NCI-H2196 treated with DMSO at 0.1 percent for 48 hours (cell line): Measurements from ENCODE around the gene KDELR1.
A peak's percentile ranks its signal among the peaks of the same experiment; 100 is the strongest.

Source experiments
- DNase-seq: peaks from one replicate; lab custom pipeline; 2025; ENCODE audit not compliant: unreplicated experiment; lab: John Stamatoyannopoulos, UW

KDELR1 gene

DNA sequence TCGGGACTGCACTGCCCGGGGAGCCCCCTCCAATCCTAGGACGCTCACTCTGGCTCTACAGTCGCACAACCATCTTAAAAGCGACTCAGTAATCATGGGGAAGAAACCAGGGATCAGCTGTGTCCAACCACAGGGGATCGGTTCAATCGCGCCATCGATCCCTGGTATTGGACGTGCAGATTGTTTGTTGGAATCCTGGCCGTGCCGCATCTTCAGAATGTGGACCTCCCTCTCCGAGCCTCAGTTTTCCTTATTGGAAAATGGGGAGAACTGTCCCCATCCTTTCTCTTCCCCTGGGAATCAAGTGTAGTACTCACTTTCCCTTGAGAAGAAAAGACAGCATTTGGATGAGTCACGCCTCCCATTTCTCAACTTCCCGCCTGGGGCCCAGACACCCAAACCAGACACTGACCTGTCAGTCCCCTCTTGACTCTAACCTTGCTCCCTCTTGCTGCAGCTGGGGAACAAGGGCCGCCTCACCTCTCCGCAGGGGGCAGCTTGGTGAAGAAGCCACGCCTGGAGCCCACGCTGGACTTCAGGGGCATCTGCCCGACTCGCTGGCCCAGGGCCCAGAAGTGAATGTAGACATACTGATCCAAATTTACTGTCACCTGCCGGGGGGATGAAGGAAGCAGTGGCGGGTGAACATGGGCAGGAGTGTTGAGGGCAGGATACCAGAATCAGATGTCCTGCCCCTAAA is 48.4 kb downstream of the KDELR1 start:
- no peak for DNase-seq

DNA sequence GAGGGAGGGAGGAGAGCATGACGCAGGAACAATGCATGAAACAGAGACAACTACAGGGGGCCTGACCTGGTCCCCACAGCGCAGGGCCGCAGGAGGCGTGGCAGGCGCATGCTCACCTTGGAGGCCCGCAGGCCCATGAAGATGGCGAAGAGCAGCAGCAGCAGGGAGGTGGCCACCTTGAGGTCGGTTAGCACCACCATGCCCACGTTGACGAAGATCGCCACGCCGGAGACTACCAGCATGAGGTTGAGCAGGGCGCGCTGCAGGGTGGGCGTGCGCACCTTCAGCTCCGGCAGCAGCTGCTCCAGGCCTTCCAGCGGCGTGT is 49.0 kb downstream of the KDELR1 start:
- no peak for DNase-seq

DNA sequence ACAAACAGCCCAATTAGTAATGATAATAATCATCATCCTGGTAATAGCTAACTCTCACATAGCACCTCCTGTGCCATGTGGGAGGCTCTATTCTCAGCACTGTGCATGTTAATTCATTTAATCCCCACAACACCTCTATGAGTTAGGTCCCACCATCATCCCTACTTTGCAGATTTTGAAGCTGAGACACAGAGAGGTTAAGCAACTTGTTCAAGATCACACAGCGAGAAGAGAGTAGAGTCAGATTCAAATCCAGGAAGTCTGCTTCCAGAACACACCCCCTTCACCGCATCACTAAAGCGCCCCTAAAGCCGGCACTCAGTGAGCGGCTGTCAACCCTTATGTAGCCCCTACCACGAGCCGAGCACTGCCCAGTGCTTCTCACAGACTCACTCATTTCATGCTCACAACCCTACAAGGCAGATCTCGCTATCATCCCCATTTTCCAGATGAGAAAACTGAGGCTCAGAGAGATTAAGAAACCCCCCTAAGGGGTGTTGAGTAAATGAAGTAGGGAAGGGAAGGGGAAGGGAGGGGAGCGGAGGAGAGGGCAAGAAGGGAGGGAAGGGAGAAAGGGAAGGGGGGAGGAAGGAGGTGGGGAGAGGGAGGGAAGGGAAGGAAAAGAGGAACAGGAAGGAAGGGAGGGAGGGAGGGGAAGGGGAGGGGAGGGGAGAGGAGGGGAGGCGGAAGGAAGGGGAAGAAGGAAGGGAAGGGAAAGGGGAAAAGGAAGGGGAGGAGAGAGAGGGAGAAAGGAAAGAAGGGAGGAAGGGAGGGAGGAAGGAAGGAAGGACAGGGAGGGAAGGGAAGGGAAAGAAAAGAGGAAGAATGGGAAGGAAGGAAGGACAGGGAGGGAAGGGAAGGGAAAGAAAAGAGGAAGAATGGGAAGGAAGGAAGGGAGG is 49.6 kb downstream of the KDELR1 start:
- DNase-seq, result no peak

DNA sequence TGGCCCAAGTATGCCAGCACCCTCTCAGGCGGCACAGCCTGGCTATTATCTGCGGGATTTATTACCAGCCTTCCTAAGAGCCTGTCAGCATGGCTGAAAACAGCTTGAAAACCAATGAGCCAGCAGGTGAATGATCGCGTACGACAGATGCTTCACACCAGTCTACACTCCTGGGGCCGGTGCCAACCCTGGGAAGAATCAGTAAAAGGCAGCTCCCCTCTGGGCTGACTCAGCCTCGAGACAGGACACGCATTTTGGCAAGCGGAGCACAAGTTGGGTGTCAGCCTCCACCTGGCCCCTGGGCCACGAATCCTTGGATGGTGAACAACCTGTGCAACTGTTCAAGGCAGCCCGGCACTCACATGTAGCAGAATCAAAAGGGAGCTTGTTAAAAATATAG is 50.4 kb downstream of the KDELR1 start:
- DNase-seq, result peak; percentile 68

DNA sequence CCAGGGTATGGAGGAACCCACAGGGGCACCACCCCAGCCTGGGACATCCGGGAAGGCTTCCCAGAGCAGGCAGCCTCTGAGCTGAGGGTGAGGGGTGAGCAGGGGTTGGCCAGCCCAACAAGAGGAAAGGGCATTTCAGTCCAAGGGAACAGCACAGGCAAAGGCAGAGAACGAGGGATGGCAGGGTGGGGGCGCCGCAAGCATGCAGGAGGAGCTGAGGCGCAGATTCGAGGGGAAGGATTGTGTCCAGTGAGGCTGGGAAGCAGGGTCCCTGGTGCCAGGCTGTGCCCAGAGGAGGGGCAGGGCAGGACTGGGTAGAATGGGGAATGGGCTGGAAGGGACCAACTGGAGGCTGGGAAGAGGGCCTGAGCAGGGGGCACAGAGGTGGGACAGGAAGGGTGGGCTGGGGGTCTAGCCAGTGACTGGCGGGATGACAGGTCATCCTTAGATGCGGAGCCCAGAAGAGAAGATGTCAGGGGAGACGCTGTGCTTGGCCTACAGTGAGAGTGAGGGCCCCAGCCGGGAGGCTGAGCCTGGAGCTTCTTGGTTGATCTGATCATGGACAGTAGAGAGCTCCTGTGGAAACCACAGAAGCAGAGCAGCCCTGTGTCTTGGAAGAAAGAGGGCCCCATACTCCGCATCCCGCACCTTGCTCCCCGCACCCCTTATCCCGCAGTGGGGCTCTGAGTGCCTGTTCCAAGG is 52.4 kb downstream of the KDELR1 start:
- DNase-seq, result no peak

DNA sequence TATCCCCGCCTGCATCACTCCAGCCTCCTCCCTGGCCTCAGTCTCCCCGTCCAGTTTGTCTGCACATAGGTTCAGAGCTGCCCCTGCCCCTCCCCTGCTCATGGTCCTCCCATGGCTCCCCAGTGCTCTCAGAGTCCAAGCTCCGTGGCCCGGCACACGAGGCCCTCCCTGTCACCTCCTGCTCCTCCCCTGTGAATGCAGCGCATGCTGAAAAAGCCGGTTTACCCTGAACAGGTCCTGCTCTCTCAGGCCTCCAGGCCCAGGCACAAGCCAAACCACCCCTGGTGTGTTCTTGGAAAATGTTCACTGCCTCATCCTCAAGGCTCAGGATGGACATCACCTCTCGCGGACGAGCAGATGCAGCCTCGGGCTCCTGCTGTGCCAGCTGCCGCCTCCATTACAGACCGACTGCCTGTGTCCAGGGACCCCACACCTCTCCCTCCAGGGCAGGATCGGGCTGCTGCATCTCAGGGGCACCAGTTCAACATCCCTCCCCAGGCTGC is 53.0 kb downstream of the KDELR1 start:
- no peak for DNase-seq

DNA sequence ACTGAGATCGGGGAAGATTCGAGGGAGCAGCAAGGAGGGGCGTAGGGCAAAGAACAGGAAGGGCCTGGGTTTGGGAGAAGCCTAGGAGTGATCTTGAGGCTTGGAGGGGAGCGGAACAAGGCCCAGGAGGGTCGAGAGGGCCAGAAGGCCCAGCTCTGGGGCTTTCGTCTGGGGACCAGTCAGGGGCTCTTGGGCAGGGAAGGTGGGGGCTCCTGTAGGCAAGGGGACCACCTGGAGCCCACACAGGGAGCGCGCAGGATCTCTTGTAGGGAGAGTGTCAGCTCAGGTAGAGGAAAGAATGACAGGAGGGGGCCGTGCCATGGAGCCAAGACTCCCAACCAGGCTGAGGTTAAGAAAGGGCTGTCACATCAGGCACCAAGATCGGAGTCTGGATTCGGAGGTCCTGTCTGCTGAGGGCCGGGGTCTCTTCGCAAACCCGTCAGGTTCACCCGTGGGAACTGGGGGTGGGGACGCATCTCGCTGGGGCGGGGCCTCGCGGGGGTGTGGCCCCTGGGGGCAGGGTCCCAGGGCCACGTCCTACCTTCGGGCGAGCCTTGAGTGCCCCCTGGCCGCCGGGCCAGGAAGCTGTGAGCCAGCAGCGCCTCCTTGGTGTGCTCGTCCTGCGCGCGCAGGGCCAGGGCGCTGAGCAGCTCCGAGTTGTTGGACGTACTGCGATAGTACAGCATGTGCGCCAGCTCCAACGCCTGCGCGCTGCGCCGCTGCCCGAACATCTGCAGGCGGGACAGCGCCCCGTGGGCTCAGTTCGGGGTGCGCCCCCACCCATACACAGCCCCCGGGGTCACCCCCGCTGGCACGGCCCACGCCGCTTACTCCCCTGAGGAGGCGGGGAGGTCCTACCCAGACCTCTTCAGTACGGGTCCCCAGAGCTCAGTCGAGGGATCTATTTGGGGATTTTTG is 57.6 kb downstream of the KDELR1 start:
- peak; percentile 89 for DNase-seq

DNA sequence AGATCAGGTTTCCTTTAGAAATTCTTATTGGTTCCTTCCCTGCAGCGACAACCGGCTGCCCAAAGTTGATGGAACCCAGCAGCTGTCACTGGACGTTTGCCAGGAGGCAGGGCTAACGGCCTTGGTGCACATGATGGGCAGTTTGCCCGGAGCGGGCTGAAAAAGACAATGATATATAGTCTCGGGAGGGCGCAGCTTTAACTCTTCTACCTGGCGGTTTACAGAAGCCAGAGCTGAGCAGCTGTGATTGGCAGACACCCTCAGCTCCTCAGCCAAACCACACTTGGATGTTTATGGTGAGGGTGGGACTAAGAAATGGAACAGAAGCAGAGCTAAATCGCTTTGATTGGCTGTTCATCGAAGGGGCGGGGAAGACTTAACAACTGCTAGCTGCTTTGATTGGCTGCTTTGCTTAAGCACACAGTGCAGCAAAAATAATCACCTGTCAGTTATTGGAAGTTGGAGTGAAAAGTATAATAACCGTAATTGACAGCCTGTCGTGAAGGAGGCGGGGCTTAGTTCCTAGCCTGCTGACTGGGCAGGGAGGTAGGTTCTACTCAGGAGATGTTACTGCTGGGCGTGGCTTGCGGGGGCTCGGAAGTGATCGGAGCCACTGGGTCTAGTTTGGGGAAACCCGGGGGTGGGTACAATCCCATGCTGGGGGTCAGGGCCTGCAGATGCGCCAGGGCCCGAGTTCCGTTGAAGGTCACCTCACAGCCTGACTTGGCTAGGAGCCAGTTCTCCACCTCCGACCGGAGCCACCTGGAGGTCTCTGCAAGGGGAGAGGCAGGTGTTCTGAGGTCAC is 58.5 kb downstream of the KDELR1 start:
- DNase-seq, result peak; percentile 99
